Keratinocyte (primary cell): ENCODE results near the gene HEXIM1. TPM values are rescaled to one million over a fixed set of nuclear protein-coding genes. Genes with fewer than 3 reads are reported as not detected.

Source experiments
- DNase-seq: peaks from one replicate; pipeline ENCODE4 v3.0.0-alpha.2; 2011; ENCODE audit warnings: low read depth, missing footprints, low spot score
- FAIRE-seq: peaks from 2 replicates; lab custom pipeline; 2011; peaks lifted over from hg19 to GRCh38; lab: Jason Lieb, UNC
- H2AFZ ChIP-seq: 2 replicates; pipeline ENCODE4 v1.6.0; 2012; ENCODE audit warnings: low read length, control low read depth, inconsistent platforms; ENCODE audit not compliant: control insufficient read depth
- H3K27ac ChIP-seq: 2 replicates; pipeline ENCODE4 v1.5.1; 2011; ENCODE audit warnings: low read length; ENCODE audit not compliant: control insufficient read depth, insufficient read depth
- H3K27me3 ChIP-seq: 3 replicates; pipeline ENCODE4 v1.6.0; 2011; ENCODE audit warnings: low read length; ENCODE audit not compliant: control insufficient read depth, insufficient read depth; ENCODE audit errors: extremely low read depth
- H3K36me3 ChIP-seq, 2 experiments: 2 replicates in 1 of 2; 3 replicates in 1 of 2; pipeline ENCODE4 v1.5.1; 2011; ENCODE audit warnings: low read length in 2 of 2, mild to moderate bottlenecking in 1 of 2; ENCODE audit not compliant: control insufficient read depth in 2 of 2, insufficient read depth in 2 of 2; ENCODE audit errors: extremely low read depth in 1 of 2
- H3K4me1 ChIP-seq: 3 replicates; pipeline ENCODE4 v1.5.1; 2011; ENCODE audit warnings: low read length; ENCODE audit not compliant: control insufficient read depth, insufficient read depth; ENCODE audit errors: extremely low read depth
- H3K4me2 ChIP-seq: 3 replicates; pipeline ENCODE4 v1.6.0; 2011; ENCODE audit warnings: low read depth, low read length; ENCODE audit not compliant: control insufficient read depth, insufficient read depth; ENCODE audit errors: extremely low read depth
- H3K4me3 ChIP-seq, 3 experiments: fragments of 200-600 bp in 1 of 3; sonication (generic) in 1 of 3; 2 replicates in 2 of 3; 3 replicates in 1 of 3; pipeline ENCODE4 v1.5.1; 2011 to 2016; ENCODE audit warnings: low read length in 3 of 3, mild to moderate bottlenecking in 3 of 3, control low read depth in 2 of 3, inconsistent platforms in 1 of 3, low read depth in 1 of 3, mixed read lengths in 1 of 3, mixed run types in 1 of 3, moderate library complexity in 1 of 3; ENCODE audit not compliant: control insufficient read depth in 2 of 3, insufficient read depth in 2 of 3; ENCODE audit errors: extremely low read depth in 1 of 3
- H3K79me2 ChIP-seq: 2 replicates; pipeline ENCODE4 v1.6.0; 2012; ENCODE audit warnings: low read length; ENCODE audit not compliant: control insufficient read depth, insufficient read depth
- H3K9ac ChIP-seq: 3 replicates; pipeline ENCODE4 v1.6.0; 2011; ENCODE audit warnings: low read length; ENCODE audit not compliant: control insufficient read depth, insufficient read depth; ENCODE audit errors: extremely low read depth
- H3K9me1 ChIP-seq: 3 replicates; pipeline ENCODE4 v1.6.0; 2011; ENCODE audit warnings: low read length; ENCODE audit not compliant: control insufficient read depth, insufficient read depth; ENCODE audit errors: extremely low read depth
- H3K9me3 ChIP-seq: 2 replicates; pipeline ENCODE4 v1.5.1; 2012; ENCODE audit warnings: low read depth, low read length; ENCODE audit not compliant: control insufficient read depth
- H4K20me1 ChIP-seq: 3 replicates; pipeline ENCODE4 v1.6.0; 2011; ENCODE audit warnings: low read length; ENCODE audit not compliant: control insufficient read depth, insufficient read depth; ENCODE audit errors: extremely low read depth
- EZH2 ChIP-seq: IDR thresholded peaks from one replicate; pipeline ENCODE4 v1.6.1; 2012; ENCODE audit warnings: inconsistent platforms, mild to moderate bottlenecking, low read length, moderate library complexity
- dilution Hi-C: fragments of 300-500 bp; cut with MboI; formaldehyde crosslinking; loops from one replicate; pipeline ENCODE4 v1.7.0; 2020; ENCODE audit warnings: low sequenced_read_pairs; ENCODE audit not compliant: extremely low pct_ligation_motif_present
- polyA plus RNA-seq, 5 experiments: library from polyadenylated mRNA; depleted of rRNA in 3 of 5; stranded (reverse) in 3 of 5; stranded (forward) in 1 of 5; unstranded in 1 of 5; fragments of >200 nt; gene quantifications; 1 replicate in 1 of 5; 2 replicates in 3 of 5; 3 replicates in 1 of 5; pipeline versions ENCODE4 v1.2.1 to v1.2.3, GENCODE V29; 2011 to 2012; ENCODE audit warnings: missing spikeins in 2 of 5, low read depth in 1 of 5, low replicate concordance in 1 of 5
- TF ChIP-seq, protein P1 (sequence below), 3 experiments: IDR thresholded peaks in 1 of 3; conservative IDR thresholded peaks in 1 of 3; optimal IDR thresholded peaks in 1 of 3; 2 replicates in 2 of 3; 3 replicates in 1 of 3; pipeline versions ENCODE3 to v1.5.1; 2011; ENCODE audit warnings: low read length in 3 of 3, mild to moderate bottlenecking in 3 of 3, moderate library complexity in 2 of 3, control low read depth in 1 of 3, inconsistent platforms in 1 of 3; ENCODE audit not compliant: insufficient read depth in 2 of 3; ENCODE audit errors: extremely low read depth in 1 of 3

HEXIM1 gene
- polyA plus RNA-seq, 1 donor (not counting 4 experiments of a cell fraction or from before 2014, with no cell fraction given), result 19.9 TPM

DNA sequence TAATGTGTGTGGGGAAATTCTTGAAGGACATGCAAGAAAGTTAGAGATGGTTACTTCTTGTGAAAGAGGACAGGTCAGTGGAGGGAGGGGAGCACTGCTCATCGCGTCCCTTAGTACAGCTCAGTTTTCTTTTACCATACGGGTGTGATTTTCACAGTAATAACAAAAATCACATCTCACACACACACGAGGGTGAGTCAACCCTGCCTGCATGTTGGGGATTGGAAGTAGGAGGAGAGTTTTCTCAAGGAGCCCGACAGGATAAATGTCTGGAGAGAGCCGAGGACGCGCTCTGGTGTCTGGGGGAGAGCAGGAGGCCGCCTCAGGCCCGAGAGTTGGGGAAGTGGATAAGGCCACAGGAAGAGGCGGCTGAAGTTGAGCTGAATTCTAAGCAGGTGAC lies 32.4 kb upstream of the HEXIM1 start:
- H3K79me2 ChIP-seq, result no peaks in the 10 kb centered on the region
- peaks cover 15 to 32% of the 10 kb centered on the region in 2 experiments for H3K36me3 ChIP-seq
- dilution Hi-C loops, result no loop called here
- FAIRE-seq (no peak), DNase-seq (no peak)
- no peak overlapping the region for H3K4me2 ChIP-seq
- no peak overlapping the region for H2AFZ ChIP-seq
- H4K20me1 ChIP-seq, result no peaks in the 10 kb centered on the region
- no peak for TF ChIP-seq EZH2
- TF ChIP-seq, protein P1, sequence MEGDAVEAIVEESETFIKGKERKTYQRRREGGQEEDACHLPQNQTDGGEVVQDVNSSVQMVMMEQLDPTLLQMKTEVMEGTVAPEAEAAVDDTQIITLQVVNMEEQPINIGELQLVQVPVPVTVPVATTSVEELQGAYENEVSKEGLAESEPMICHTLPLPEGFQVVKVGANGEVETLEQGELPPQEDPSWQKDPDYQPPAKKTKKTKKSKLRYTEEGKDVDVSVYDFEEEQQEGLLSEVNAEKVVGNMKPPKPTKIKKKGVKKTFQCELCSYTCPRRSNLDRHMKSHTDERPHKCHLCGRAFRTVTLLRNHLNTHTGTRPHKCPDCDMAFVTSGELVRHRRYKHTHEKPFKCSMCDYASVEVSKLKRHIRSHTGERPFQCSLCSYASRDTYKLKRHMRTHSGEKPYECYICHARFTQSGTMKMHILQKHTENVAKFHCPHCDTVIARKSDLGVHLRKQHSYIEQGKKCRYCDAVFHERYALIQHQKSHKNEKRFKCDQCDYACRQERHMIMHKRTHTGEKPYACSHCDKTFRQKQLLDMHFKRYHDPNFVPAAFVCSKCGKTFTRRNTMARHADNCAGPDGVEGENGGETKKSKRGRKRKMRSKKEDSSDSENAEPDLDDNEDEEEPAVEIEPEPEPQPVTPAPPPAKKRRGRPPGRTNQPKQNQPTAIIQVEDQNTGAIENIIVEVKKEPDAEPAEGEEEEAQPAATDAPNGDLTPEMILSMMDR (optimal IDR thresholded peaks at IDR 0.05 in 1 of 3, IDR thresholded peaks at IDR 0.05 in 1 of 3, conservative IDR thresholded peaks at IDR 0.05 in 1 of 3; ENCODE audit: extremely low read depth in 1 of 3, insufficient read depth in 2 of 3, low read length in 3 of 3), result no peak
- no peaks in the 10 kb centered on the region for H3K9me1 ChIP-seq
- no peak overlapping the region for H3K9ac ChIP-seq
- no peaks in the 10 kb centered on the region for H3K27me3 ChIP-seq
- H3K9me3 ChIP-seq, result no peaks in the 10 kb centered on the region
- H3K4me3 ChIP-seq, result no peak overlapping the region
- no peaks in the 10 kb centered on the region for H3K4me1 ChIP-seq
- H3K27ac ChIP-seq, result no peak overlapping the region

DNA sequence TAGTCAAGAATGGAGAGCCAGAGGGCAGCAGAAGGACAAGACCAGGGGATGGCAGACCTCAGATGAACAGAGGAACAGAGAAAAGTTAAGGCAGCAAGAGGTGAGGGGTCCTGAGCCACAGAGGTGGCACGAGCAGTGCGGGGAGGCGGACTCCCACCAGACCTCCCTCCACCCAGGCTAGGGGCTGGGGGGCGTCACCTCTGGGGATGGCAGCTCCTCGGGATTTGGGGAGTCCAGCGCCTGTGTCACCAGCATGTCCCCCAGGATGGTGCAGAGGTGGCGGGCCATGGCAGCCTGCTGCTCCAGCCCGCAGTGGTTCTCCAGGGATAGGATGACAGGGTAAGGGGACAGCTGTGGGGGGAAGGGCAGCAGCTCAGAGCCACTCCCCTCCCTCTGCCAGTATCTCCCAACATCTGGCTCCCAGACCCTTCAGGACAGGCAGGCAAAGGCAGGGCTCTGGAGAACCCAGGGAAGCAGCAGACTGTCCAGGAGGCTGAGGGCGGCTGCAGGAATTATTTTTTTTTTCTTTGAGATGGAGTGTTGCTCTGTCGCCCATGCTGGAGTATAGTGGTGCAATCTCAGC lies 31.8 kb upstream of the HEXIM1 start:
- dilution Hi-C loops, result no loop called here

More for the DNA sequence above, 31.8 kb upstream of the HEXIM1 start:
- no peak for FAIRE-seq
- H3K9me3 ChIP-seq, result no peaks in the 10 kb centered on the region
- H3K9ac ChIP-seq, result no peak overlapping the region
- no peak overlapping the region for H3K27ac ChIP-seq
- H3K36me3 ChIP-seq, result peaks cover 15 to 32% of the 10 kb centered on the region in 2 experiments
- H2AFZ ChIP-seq, result no peak overlapping the region
- H4K20me1 ChIP-seq, result no peaks in the 10 kb centered on the region
- H3K4me2 ChIP-seq, result no peak overlapping the region
- H3K27me3 ChIP-seq, result no peaks in the 10 kb centered on the region
- peaks cover 3% of the 10 kb centered on the region for H3K79me2 ChIP-seq
- H3K4me1 ChIP-seq, result no peaks in the 10 kb centered on the region
- no peak overlapping the region for H3K4me3 ChIP-seq
- TF ChIP-seq, protein P1 (optimal IDR thresholded peaks at IDR 0.05 in 1 of 3, IDR thresholded peaks at IDR 0.05 in 1 of 3, conservative IDR thresholded peaks at IDR 0.05 in 1 of 3; ENCODE audit: extremely low read depth in 1 of 3, insufficient read depth in 2 of 3, low read length in 3 of 3), result no peak
- TF ChIP-seq EZH2, result no peak
- no peak for DNase-seq
- no peaks in the 10 kb centered on the region for H3K9me1 ChIP-seq
